HFFc6 (cell line): ENCODE measurements around the gene PCSK6. TPM values are rescaled to one million over a fixed set of nuclear protein-coding genes. Genes with fewer than 3 reads are reported as not detected.

Source experiments
- DNase-seq: peaks from one replicate; pipeline ENCODE4 v3.0.0-alpha.2; 2018
- H3K27ac Mint-ChIP-seq: 2 replicates; pipeline ENCODE4 v1.8.0; 2020; ENCODE audit warnings: mild to moderate bottlenecking, mixed read lengths
- H3K27me3 Mint-ChIP-seq: 2 replicates; pipeline ENCODE4 v1.8.0; 2021; ENCODE audit warnings: mild to moderate bottlenecking, moderate library complexity, mixed read lengths; ENCODE audit not compliant: insufficient read depth
- H3K36me3 Mint-ChIP-seq: 2 replicates; pipeline ENCODE4 v1.8.0; 2021; ENCODE audit warnings: low read depth, mixed read lengths
- H3K4me1 Mint-ChIP-seq: 2 replicates; pipeline ENCODE4 v1.8.0; 2020; ENCODE audit warnings: low read depth, mixed read lengths
- H3K4me3 Mint-ChIP-seq: 2 replicates; pipeline ENCODE4 v1.8.0; 2020; ENCODE audit warnings: mild to moderate bottlenecking, moderate library complexity, mixed read lengths
- H3K9me3 Mint-ChIP-seq: 2 replicates; pipeline ENCODE4 v1.8.0; 2020; ENCODE audit warnings: mild to moderate bottlenecking, mixed read lengths
- CTCF ChIP-seq: fragments of 200-600 bp; sonication (generic); IDR thresholded peaks from 2 replicates; pipeline ENCODE4 v1.5.0; 2021; ENCODE audit warnings: antibody characterized with exemption, mild to moderate bottlenecking
- total RNA-seq, 6 experiments: library from RNA; stranded (reverse); fragmentation: NEBNext Ultra II Directional; extraction: Animal tissue kit (Norgen Biotek cat#: 25700); gene quantifications; 2 replicates in 1 of 6; 3 replicates in 5 of 6; pipeline ENCODE4 v1.2.3, GENCODE V29; 2021

PCSK6 gene
- total RNA-seq, 6 experiments from 2014 or later = not detected

GRCh38 chr15:101283931-101284330, 205.6 kb downstream of the PCSK6 start:
- no peak overlapping the region for H3K27ac Mint-ChIP-seq
- no peaks in the 10 kb centered on the region for H3K9me3 Mint-ChIP-seq
- TF ChIP-seq CTCF = no peak
- DNase-seq = no peak
- H3K4me3 Mint-ChIP-seq = no peak overlapping the region
- H3K4me1 Mint-ChIP-seq = peaks cover 2% of the 10 kb centered on the region
- H3K27me3 Mint-ChIP-seq = peaks cover 2% of the 10 kb centered on the region; the same call in 1 of the 2 replicates
- H3K36me3 Mint-ChIP-seq = peaks cover 38% of the 10 kb centered on the region

- DNase-seq = no peak
- no peaks in the 10 kb centered on the region for H3K9me3 Mint-ChIP-seq
- peaks cover 14% of the 10 kb centered on the region for H3K4me1 Mint-ChIP-seq
- no peak overlapping the region for H3K4me3 Mint-ChIP-seq
- no peak for TF ChIP-seq CTCF
- H3K27me3 Mint-ChIP-seq = no peaks in the 10 kb centered on the region; the same call in 1 of the 2 replicates
- H3K36me3 Mint-ChIP-seq = peaks cover 33% of the 10 kb centered on the region
- no peak overlapping the region for H3K27ac Mint-ChIP-seq
These were observed 209.5 kb downstream of the PCSK6 start for GRCh38 chr15:101280007-101280406.

DNA sequence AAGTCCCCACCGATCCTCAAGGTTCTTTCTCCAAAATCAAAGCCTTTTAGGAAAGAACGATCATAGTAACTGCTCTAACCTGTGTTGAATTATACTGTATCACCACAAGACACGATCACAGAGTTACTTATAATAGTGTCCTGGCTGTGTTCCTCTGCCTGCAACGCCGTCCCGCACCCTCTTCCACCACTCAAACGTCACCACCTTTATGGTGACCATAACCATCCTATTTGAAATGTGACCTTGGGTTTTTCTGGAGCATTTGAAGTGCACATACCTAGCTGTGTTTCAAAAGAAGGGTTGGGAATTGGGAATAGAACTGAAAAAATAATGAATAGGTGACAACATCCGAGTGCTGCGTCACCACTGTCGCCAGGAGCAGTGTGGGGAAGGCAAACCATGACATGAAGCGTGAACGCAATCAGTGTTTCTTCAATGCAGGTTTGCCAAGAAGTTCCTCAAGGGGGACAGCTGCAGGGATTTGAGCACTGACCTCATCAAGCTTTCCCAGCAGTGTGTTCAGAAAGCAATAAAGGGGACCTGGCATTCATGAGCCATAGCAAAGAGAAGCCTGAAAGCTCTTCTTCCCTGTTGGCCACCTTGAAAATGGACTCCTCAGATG, 211.5 kb downstream of the PCSK6 start:
- H3K27ac Mint-ChIP-seq = peak overlapping the region; percentile 79
- peak overlapping the region; percentile 98 for H3K4me3 Mint-ChIP-seq
- H3K9me3 Mint-ChIP-seq = no peaks in the 10 kb centered on the region
- no peak for DNase-seq
- no peak for TF ChIP-seq CTCF
- H3K27me3 Mint-ChIP-seq = no peaks in the 10 kb centered on the region; the same call in 1 of the 2 replicates
- peaks cover 20% of the 10 kb centered on the region for H3K4me1 Mint-ChIP-seq
- H3K36me3 Mint-ChIP-seq = peaks cover 47% of the 10 kb centered on the region

DNA sequence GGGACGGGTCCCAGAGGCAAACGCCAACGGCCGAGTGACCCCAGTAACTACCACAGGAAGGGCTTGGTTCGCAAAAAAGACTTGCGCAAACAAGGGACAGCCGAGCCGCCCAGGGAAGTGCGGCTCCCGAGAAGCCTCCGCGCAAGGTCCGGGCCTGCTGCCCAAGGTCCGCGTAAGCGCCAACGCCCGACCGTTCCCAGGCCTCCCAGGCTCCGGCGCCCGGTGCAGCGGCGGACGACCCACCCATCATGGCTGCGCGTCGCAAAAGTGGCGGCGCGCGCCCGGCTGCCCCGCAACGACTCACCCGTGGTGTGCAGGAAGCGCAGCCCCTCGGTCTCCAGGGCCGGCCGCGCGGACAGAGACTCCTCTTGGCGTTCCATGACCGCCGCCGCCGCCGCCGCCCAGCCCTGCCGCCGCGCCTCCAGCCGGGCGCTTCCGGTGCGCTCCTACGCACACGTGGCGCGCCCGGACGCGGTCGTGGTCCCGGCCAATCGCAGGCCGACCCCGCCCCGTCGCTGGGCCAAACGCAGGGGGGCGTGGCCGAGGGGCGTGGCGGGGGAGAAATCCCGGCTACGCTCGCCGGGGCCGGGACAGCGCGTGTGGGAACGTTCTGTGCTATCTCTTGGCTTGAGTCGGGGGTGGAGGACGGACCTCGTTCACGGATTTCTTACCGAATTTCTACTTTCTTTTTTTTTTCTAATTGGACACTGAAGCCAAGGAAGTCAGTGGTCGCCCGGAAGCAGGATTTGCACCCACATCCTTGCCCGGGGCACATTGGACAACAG, 212.3 kb downstream of the PCSK6 start, which contains the start of gene SELENOS:
Gene SELENOS (minus strand): TSS at position 448 of the 785 bp plus-strand sequence. CDS start 68 bp downstream, at position 380.
- Mint-ChIP-seq H3K27me3 (no peaks in the 10 kb centered on the region; the same call in 1 of the 2 replicates), H3K36me3 (peaks cover 46% of the 10 kb centered on the region), H3K4me3 (peak within 1 kb of the TSS; percentile 98), H3K4me1 (peaks cover 20% of the 10 kb centered on the region), H3K9me3 (no peaks in the 10 kb centered on the region), H3K27ac (peak within 1 kb of the TSS; percentile 96)
- no peak for TF ChIP-seq CTCF
- DNase-seq = peak; percentile 72

DNA sequence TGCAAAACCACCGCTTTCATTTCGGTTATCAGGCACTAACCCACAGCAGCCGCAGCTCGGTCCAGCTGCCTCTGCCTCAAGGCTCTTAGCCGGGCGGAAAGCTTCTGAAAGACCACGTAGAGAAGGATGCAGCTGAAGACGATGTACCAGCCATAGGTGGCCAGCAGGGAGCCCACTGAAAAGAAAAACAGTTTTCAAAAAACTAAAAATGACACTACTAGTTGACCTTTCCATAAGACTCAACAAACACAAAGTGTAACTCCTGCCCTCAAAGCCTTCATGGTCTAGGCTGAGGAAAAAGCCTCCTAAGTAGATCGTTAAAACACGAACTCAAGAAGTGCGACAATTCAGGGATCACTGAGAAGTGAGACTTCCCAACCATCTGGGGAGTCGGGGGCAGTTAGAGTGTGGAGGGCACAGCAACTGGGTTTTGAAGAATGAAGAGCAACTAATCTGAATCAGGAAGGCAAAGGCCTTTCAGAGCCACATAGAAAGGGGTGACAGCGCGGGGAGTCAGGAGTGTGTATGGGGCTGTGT, 212.9 kb downstream of the PCSK6 start:
- H3K36me3 Mint-ChIP-seq = peaks cover 50% of the 10 kb centered on the region
- no peaks in the 10 kb centered on the region; the same call in 1 of the 2 replicates for H3K27me3 Mint-ChIP-seq
- DNase-seq = no peak
- H3K4me1 Mint-ChIP-seq = peaks cover 20% of the 10 kb centered on the region
- H3K27ac Mint-ChIP-seq = peak overlapping the region; percentile 96
- H3K9me3 Mint-ChIP-seq = no peaks in the 10 kb centered on the region
- TF ChIP-seq CTCF = peak; percentile 73
- peak overlapping the region; percentile 98 for H3K4me3 Mint-ChIP-seq
